ENCODE data around the gene GALNT2.

- TF ChIP-seq CTCF (conservative IDR thresholded peaks at IDR 0.05; ENCODE audit: low read depth, low read length) (no peak), POLR2A (IDR thresholded peaks at IDR 0.05; ENCODE audit: low read depth, low read length) (no peak), NFE2L2 (IDR thresholded peaks at IDR 0.05; ENCODE audit: low read depth, low read length) (no peak)
These were observed 1.5 kb downstream of the GALNT2 start for GRCh38 chr1:230068621-230068873.

Measured in IMR-90 (cell line).